Suprapubic skin (tissue), 4 donors: ENCODE measurements around the gene GRAP2. TPM values are rescaled to one million over a fixed set of nuclear protein-coding genes. Genes with fewer than 3 reads are reported as not detected.
"Not testable (repeated sequence)": the region's sequence is repeated elsewhere in the genome, so short reads cannot be mapped to it uniquely, and the experiment has no call there.

ENCODE experiments used
- DNase-seq, 2 donors: peaks; one replicate each; pipeline ENCODE4 v3.0.0-alpha.2; 2019; ENCODE audit warnings: low spot score in 2 of 2
- H3K27ac ChIP-seq: fragments of 200-600 bp; sonication (generic); one replicate; pipeline ENCODE4 v1.5.1; 2019
- H3K27me3 ChIP-seq: fragments of 200-600 bp; sonication (generic); one replicate; pipeline ENCODE4 v1.5.1; 2019
- H3K36me3 ChIP-seq: fragments of 200-600 bp; sonication (generic); one replicate; pipeline ENCODE4 v1.5.1; 2019
- H3K4me1 ChIP-seq: fragments of 200-600 bp; sonication (generic); one replicate; pipeline ENCODE4 v1.5.1; 2019
- H3K4me3 ChIP-seq: fragments of 200-600 bp; sonication (generic); one replicate; pipeline ENCODE4 v1.5.1; 2019; ENCODE audit warnings: mild to moderate bottlenecking
- H3K9me3 ChIP-seq: fragments of 200-600 bp; sonication (generic); one replicate; pipeline ENCODE4 v1.5.1; 2019
- CTCF ChIP-seq, 2 donors: fragments of 200-600 bp in 1 of 2; fragments of 450-650 bp in 1 of 2; sonication (generic) in 1 of 2; IDR thresholded peaks; one replicate each; pipeline ENCODE4 v1.5.1; 2016 to 2019; ENCODE audit warnings: antibody characterized with exemption in 2 of 2, mild to moderate bottlenecking in 1 of 2, moderate library complexity in 1 of 2
- EP300 ChIP-seq: sonication (generic); formaldehyde crosslinking; IDR thresholded peaks from one replicate; pipeline ENCODE4 v1.6.1; 2017; ENCODE audit warnings: antibody characterized with exemption
- POLR2A ChIP-seq, 2 donors: fragments of 450-650 bp; IDR thresholded peaks; one replicate each; pipeline ENCODE4 v1.6.1; 2017; ENCODE audit warnings: antibody characterized with exemption in 2 of 2, mild to moderate bottlenecking in 2 of 2, moderate library complexity in 2 of 2
- POLR2AphosphoS5 ChIP-seq, 3 donors: sonication (generic); formaldehyde crosslinking; IDR thresholded peaks; one replicate each; pipeline ENCODE4 v1.6.1; 2017; ENCODE audit warnings: antibody characterized with exemption in 3 of 3
- WGBS: methylation state at CpG from one replicate; pipeline ENCODE4 v1.1.5; 2018; 5-methylcytosine and 5-hydroxymethylcytosine counted together
- total RNA-seq, 4 donors: library from RNA; depleted of rRNA; stranded (reverse); fragments of >200 nt; gene quantifications; one replicate each; pipeline ENCODE4 v1.1.0, GENCODE V29; 2016

GRAP2 gene
- total RNA-seq, 4 donors from 2014 or later = 0.16 to 10.1 (median 4.8) TPM

DNA sequence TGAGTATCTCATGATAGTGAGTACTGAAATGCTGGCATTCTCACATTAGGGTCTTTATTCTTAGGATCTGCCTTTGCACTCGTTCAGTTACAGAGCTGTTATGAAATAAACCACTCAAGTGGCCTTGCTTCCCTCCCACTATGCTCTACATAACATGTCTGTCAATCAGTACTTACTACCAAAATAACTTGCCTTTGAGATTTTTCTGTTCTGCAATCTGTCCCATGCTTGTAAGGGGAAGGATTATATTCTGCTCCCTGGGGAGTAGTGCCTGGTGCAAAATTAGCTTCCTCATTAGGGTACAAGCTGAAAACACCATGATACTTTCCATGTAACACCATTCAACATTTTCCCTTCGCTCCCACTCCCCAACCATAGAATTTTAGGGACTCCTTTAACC, 1.9 kb upstream of the GRAP2 start:
- no peaks in the 10 kb centered on the region for H3K4me1 ChIP-seq
- no peaks in the 10 kb centered on the region for H3K36me3 ChIP-seq
- TF ChIP-seq EP300 (no peak), POLR2AphosphoS5 (IDR thresholded peaks at IDR 0.05) (no peak), CTCF (IDR thresholded peaks at IDR 0.05) (no peak), POLR2A (IDR thresholded peaks at IDR 0.05) (no peak)
- H3K27ac ChIP-seq = no peak overlapping the region
- no peak overlapping the region for H3K4me3 ChIP-seq
- DNase-seq = no peak
- H3K9me3 ChIP-seq = no peaks in the 10 kb centered on the region
- H3K27me3 ChIP-seq = no peaks in the 10 kb centered on the region
- WGBS = 55% methylated on average over 2 of the region's 2 CpGs

- no peaks in the 10 kb centered on the region for H3K36me3 ChIP-seq
- WGBS = 83% methylated on average over 8 of the region's 8 CpGs
- H3K4me1 ChIP-seq = no peaks in the 10 kb centered on the region
- no peak for DNase-seq
- no peak for TF ChIP-seq POLR2AphosphoS5 (IDR thresholded peaks at IDR 0.05)
- no peak for TF ChIP-seq CTCF (IDR thresholded peaks at IDR 0.05)
- TF ChIP-seq POLR2A (IDR thresholded peaks at IDR 0.05) = no peak
- TF ChIP-seq EP300 = no peak
- no peaks in the 10 kb centered on the region for H3K27me3 ChIP-seq
- no peaks in the 10 kb centered on the region for H3K9me3 ChIP-seq
- H3K4me3 ChIP-seq = no peak overlapping the region
- H3K27ac ChIP-seq = no peak overlapping the region
These were observed 772 bp downstream of the GRAP2 start for GRCh38 chr22:39901565-39902146.

GRCh38 chr22:39904024-39904423, 3.1 kb downstream of the GRAP2 start:
- DNase-seq, H3K36me3 ChIP-seq, H3K9me3 ChIP-seq, H3K4me1 ChIP-seq, H3K27ac ChIP-seq, H3K4me3 ChIP-seq, H3K27me3 ChIP-seq: not testable (repeated sequence)
- 85% methylated on average over 10 of the region's 10 CpGs for WGBS

GRCh38 chr22:39904862-39905261, 4.0 kb downstream of the GRAP2 start:
- no peaks in the 10 kb centered on the region for H3K9me3 ChIP-seq
- H3K4me1 ChIP-seq = no peaks in the 10 kb centered on the region
- H3K36me3 ChIP-seq = no peaks in the 10 kb centered on the region
- DNase-seq = no peak
- H3K4me3 ChIP-seq = no peak overlapping the region
- H3K27me3 ChIP-seq = peaks cover 7% of the 10 kb centered on the region
- no peak for TF ChIP-seq POLR2A (IDR thresholded peaks at IDR 0.05)
- no peak for TF ChIP-seq POLR2AphosphoS5 (IDR thresholded peaks at IDR 0.05)
- TF ChIP-seq EP300 = no peak
- no peak for TF ChIP-seq CTCF (IDR thresholded peaks at IDR 0.05)
- WGBS = 85% methylated on average over 4 of the region's 4 CpGs
- no peak overlapping the region for H3K27ac ChIP-seq

GRCh38 chr22:39905687-39906086, 4.8 kb downstream of the GRAP2 start:
- no peak for DNase-seq
- WGBS = 83% methylated on average over 3 of the region's 3 CpGs
- no peak overlapping the region for H3K27ac ChIP-seq

More at GRCh38 chr22:39905687-39906086, 4.8 kb downstream of the GRAP2 start:
- H3K36me3 ChIP-seq = no peaks in the 10 kb centered on the region
- TF ChIP-seq EP300 (no peak), POLR2A (IDR thresholded peaks at IDR 0.05) (no peak), CTCF (IDR thresholded peaks at IDR 0.05) (no peak), POLR2AphosphoS5 (IDR thresholded peaks at IDR 0.05) (no peak)
- H3K9me3 ChIP-seq = no peaks in the 10 kb centered on the region
- no peak overlapping the region for H3K4me3 ChIP-seq
- H3K4me1 ChIP-seq = no peaks in the 10 kb centered on the region
- peaks cover 9% of the 10 kb centered on the region for H3K27me3 ChIP-seq
